Activated B cell treated with CpG ODN at 0.5 μM for 24 hours (primary cell): ENCODE data around the gene CHAC1. TPM values are rescaled to one million over a fixed set of nuclear protein-coding genes. Genes with fewer than 3 reads are reported as not detected.
A peak's percentile ranks its signal among the peaks of the same experiment; 100 is the strongest.

Source experiments
- ATAC-seq: fragments of 200-7000 bp; cut with Tn5 transposase; one replicate; pipeline ENCODE4 v1.10.0; 2021; ENCODE audit warnings: low read depth, mild to moderate bottlenecking, moderate library complexity
- CTCF ChIA-PET: fragments of 350-600 bp; sonication (Branson Sonifier 250); formaldehyde crosslinking; loops from one replicate; lab custom pipeline; 2021; ENCODE audit warnings: antibody characterized with exemption; lab: Charles Lee
- POLR2A ChIA-PET: fragments of 350-600 bp; sonication (Branson Sonifier 250); formaldehyde crosslinking; loops from one replicate; lab custom pipeline; 2021; ENCODE audit warnings: antibody characterized with exemption; lab: Charles Lee
- DNase-seq: peaks from one replicate; pipeline ENCODE4 v3.0.0; 2022
- H3K27ac Mint-ChIP-seq: one replicate; pipeline ENCODE4 v1.8.0; 2020; ENCODE audit warnings: mixed read lengths
- H3K27me3 Mint-ChIP-seq: one replicate; pipeline ENCODE4 v1.8.0; 2021; ENCODE audit warnings: mixed read lengths
- H3K36me3 Mint-ChIP-seq: one replicate; pipeline ENCODE4 v1.8.0; 2021; ENCODE audit warnings: low read depth, mixed read lengths
- H3K4me1 Mint-ChIP-seq: one replicate; pipeline ENCODE4 v1.8.0; 2021; ENCODE audit warnings: mixed read lengths
- H3K4me3 Mint-ChIP-seq: one replicate; pipeline ENCODE4 v1.8.0; 2020; ENCODE audit warnings: mild to moderate bottlenecking, mixed read lengths
- H3K9me3 Mint-ChIP-seq: one replicate; pipeline ENCODE4 v1.8.0; 2020; ENCODE audit warnings: mixed read lengths
- intact Hi-C: fragments of 100-400 bp; cut with micrococcal nuclease; formaldehyde crosslinking; loops from one replicate; pipeline ENCODE4 v1.15.1; 2024
- total RNA-seq: library from RNA; stranded (reverse); gene quantifications from 2 replicates; pipeline ENCODE4 v1.2.3, GENCODE V29; 2022
- TF ChIP-seq, protein P1 (sequence below): fragments of 200-600 bp; IDR thresholded peaks from one replicate; pipeline ENCODE4 v1.8.0; 2022; ENCODE audit warnings: antibody characterized with exemption, mild to moderate bottlenecking

Gene CHAC1
- total RNA-seq, 1 donor from 2014 or later: 27.3 TPM

DNA sequence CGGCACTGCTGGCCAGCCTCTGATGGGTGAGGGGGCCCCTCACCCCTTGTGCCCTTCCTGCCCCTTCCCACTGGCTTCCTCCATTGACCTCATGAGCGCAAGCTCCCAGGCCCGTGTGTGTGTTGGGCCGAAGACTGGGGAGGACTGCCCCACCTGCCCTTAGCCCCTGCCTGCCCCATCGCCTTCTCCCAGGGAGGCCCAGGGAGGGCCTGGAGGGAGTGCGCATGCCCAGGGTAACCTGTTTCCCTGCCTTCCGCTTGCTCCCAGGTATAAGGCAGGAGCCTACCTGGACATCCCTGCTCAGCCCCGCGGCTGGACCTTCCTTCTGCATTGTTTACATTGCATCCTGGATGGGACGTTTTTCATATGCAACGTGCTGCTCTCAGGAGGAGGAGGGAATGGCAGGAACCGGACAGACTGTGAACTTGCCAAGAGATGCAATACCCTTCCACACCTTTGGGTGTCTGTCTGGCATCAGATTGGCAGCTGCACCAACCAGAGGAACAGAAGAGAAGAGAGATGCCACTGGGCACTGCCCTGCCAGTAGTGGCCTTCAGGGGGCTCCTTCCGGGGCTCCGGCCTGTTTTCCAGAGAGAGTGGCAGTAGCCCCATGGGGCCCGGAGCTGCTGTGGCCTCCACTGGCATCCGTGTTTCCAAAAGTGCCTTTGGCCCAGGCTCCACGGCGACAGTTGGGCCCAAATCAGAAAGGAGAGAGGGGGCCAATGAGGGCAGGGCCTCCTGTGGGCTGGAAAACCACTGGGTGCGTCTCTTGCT, 15.3 kb upstream of the CHAC1 start:
- no peaks in the 10 kb centered on the region for H3K9me3 Mint-ChIP-seq
- no peak for ATAC-seq

DNA sequence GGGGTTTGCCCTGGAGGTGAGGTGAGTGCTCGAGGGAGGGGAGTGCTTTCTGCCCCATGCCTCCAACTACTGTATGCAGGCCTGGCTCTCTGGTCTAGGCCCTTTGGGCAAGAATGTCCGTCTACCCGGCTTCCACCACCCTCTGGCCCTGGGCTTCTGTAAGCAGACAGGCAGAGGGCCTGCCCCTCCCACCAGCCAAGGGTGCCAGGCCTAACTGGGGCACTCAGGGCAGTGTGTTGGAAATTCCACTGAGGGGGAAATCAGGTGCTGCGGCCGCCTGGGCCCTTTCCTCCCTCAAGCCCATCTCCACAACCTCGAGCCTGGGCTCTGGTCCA, 14.8 kb upstream of the CHAC1 start:
- DNase-seq (no peak), ATAC-seq (no peak)
- no peak overlapping the region for H3K4me3 Mint-ChIP-seq
- TF ChIP-seq, protein P1, sequence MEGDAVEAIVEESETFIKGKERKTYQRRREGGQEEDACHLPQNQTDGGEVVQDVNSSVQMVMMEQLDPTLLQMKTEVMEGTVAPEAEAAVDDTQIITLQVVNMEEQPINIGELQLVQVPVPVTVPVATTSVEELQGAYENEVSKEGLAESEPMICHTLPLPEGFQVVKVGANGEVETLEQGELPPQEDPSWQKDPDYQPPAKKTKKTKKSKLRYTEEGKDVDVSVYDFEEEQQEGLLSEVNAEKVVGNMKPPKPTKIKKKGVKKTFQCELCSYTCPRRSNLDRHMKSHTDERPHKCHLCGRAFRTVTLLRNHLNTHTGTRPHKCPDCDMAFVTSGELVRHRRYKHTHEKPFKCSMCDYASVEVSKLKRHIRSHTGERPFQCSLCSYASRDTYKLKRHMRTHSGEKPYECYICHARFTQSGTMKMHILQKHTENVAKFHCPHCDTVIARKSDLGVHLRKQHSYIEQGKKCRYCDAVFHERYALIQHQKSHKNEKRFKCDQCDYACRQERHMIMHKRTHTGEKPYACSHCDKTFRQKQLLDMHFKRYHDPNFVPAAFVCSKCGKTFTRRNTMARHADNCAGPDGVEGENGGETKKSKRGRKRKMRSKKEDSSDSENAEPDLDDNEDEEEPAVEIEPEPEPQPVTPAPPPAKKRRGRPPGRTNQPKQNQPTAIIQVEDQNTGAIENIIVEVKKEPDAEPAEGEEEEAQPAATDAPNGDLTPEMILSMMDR: no peak
- ChIA-PET POLR2A (no interaction called here), CTCF (no interaction called here)
- intact Hi-C loops: no loop called here
- peaks cover under 1% of the 10 kb centered on the region for H3K27me3 Mint-ChIP-seq
- peaks cover 30% of the 10 kb centered on the region for H3K4me1 Mint-ChIP-seq
- H3K27ac Mint-ChIP-seq: no peak overlapping the region
- H3K9me3 Mint-ChIP-seq: no peaks in the 10 kb centered on the region
- H3K36me3 Mint-ChIP-seq: no peaks in the 10 kb centered on the region

More for the DNA sequence above, 15.3 kb upstream of the CHAC1 start:
- Mint-ChIP-seq H3K4me1 (peaks cover 25% of the 10 kb centered on the region), H3K27ac (no peak overlapping the region), H3K27me3 (peaks cover 2% of the 10 kb centered on the region), H3K36me3 (no peaks in the 10 kb centered on the region), H3K4me3 (no peak overlapping the region)
- TF ChIP-seq, protein P1: no peak
- ChIA-PET CTCF (no interaction called here), POLR2A (no interaction called here)
- intact Hi-C loops: no loop called here
- no peak for DNase-seq

DNA sequence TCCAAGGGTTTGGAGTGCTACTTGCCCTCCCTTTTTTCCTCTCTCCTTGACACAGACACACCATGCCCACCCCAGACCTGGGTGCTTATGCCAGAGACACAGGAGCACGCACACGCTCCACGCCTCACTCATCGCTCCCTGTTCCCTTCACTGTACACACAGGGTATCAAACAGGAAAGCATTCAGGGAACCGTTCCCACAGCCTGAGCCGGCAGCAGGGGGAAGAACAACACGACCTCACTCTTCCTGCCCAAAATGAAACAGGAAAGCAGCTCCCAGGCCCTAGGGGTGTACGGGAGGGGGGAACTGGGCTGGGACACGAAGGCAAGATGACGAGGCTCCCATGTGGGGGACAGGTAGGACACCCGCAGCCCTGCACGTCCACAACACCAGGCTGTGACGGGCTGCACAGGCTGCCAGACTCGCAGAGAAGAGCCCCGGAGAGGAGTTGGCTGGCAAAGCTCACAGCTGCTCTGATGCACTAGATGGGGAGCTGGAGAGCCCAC, 12.9 kb upstream of the CHAC1 start:
- H3K36me3 Mint-ChIP-seq: no peaks in the 10 kb centered on the region
- no peak for DNase-seq

DNA sequence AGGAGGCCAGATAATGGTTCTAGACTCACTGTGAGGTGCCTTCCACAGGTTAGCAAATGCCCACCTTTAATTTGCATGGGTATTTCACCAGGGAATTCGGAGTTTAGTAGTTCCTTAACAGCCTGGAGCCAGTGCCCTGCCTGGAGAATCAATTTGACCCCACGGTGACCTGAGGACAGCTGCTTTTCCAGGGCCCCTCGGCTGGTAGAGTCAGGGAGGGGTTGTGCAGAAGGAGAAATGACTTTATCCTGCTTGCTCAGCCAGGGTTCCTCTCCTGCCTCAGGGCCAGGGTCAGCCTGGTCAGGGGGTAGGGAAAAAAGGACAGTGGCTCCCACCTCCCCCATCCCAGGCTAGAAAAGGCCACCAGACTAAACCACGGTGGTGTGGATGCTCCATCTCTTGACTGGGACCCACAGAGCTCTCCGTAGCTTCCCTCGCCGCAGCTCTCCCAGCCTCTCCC, 12.2 kb upstream of the CHAC1 start:
- Mint-ChIP-seq H3K9me3 (no peaks in the 10 kb centered on the region), H3K27ac (peak overlapping the region; percentile 35), H3K4me1 (peaks cover 34% of the 10 kb centered on the region), H3K4me3 (peak overlapping the region; percentile 66), H3K27me3 (peaks cover 3% of the 10 kb centered on the region), H3K36me3 (no peaks in the 10 kb centered on the region)
- intact Hi-C loops: loop anchor here (1.0 to 5.0 kb wide), 3 partner anchors 12 to 71 kb away; partner anchors contain the start of gene DLL4
- DNase-seq (no peak), ATAC-seq (no peak)
- ChIA-PET CTCF (interaction anchor here (0.6 to 3.5 kb wide), 13 partner anchors 10 to 243 kb away, joined by 3 to 36 read pairs (median 5); partner anchors contain the start of gene CHAC1), POLR2A (interaction anchor here (0.5 to 4.9 kb wide), 10 partner anchors 11 to 398 kb away, joined by 3 to 78 read pairs (median 6); partner anchors contain the start of genes CHAC1, DLL4 and RAD51)
- TF ChIP-seq, protein P1: no peak

More for the DNA sequence above, 12.9 kb upstream of the CHAC1 start:
- intact Hi-C loops: loop anchor here (5.0 kb wide), 1 partner anchor 72 kb away; no protein-coding TSS in a partner anchor
- ChIA-PET CTCF (interaction anchor here (2.0 to 3.5 kb wide), 4 partner anchors 9 to 36 kb away, joined by 5 to 36 read pairs (median 18); partner anchors contain the start of gene CHAC1), POLR2A (interaction anchor here (0.5 to 4.9 kb wide), 9 partner anchors 10 to 397 kb away, joined by 3 to 78 read pairs (median 4); partner anchors contain the start of genes CHAC1 and DLL4)
- Mint-ChIP-seq H3K4me1 (peaks cover 31% of the 10 kb centered on the region), H3K27me3 (no peaks in the 10 kb centered on the region), H3K9me3 (no peaks in the 10 kb centered on the region), H3K4me3 (peak overlapping the region; percentile 36), H3K27ac (peak overlapping the region; percentile 47)
- no peak for ATAC-seq
- TF ChIP-seq, protein P1: no peak
